Measurements from ENCODE around the gene NARF. TPM values are rescaled to one million over a fixed set of nuclear protein-coding genes. Genes with fewer than 3 reads are reported as not detected.
"Not testable (repeated sequence)": the region's sequence is repeated elsewhere in the genome, so short reads cannot be mapped to it uniquely, and the experiment has no call there.

Gene NARF
- total RNA-seq, 4 donors from 2014 or later, result 15.3 to 55.5 (median 33.3) TPM

- Histone ChIP-seq H3K9me3 (no peaks in the 10 kb centered on the region), H3K27ac (no peak overlapping the region), H3K4me3 (no peak overlapping the region), H3K4me1 (peaks cover 0 to 4% of the 10 kb centered on the region in 2 donors), H3K36me3 (no peaks in the 10 kb centered on the region), H3K27me3 (no peaks in the 10 kb centered on the region)
- DNase-seq, result no peak
- TF ChIP-seq POLR2A (IDR thresholded peaks at IDR 0.05), result no peak
- no peak for TF ChIP-seq CTCF (IDR thresholded peaks at IDR 0.05)
- intact Hi-C loops (cut with DNase I; ENCODE audit: low total_unique reads), result no loop called here
These were observed 10.7 kb upstream of the NARF start for GRCh38 chr17:82447876-82448275.

DNA sequence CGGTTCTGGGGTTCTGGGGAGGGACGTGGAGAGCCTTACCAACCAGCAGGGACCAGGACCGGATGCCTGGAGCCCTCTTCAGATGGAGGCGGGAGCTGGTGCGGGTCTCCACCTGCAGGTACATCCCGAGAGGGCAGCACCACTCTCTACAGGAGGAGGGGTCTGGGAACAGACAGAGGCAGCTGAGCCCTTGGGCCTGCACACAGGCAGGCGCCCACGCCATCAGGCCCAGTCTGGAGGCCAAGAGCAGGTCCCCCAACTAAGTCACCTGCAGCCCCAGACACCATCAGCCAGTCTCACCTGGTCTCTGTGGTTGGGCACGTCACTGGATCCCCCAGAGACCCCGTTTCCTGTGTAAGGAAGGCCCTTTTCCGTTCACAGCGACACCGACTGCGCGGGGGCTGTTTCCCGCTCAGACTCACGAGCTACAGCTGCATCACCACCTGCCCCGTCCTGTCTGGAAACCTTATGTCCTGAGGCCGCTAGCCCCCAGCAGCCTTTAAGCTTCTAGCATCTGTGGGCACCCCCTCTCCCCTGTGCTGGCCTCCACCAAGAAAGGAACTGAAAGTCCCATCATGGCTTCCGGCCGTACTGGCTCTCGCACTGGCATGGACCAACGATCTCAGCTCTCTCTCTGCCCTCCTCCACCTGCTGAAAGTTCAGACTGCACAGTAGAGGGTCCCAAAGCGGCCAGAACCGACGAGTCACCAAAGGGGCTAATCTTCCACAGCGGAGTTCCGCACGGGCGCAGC is 9.2 kb upstream of the NARF start:
- intact Hi-C loops (cut with DNase I; ENCODE audit: low total_unique reads), result no loop called here
- Histone ChIP-seq H3K27me3 (no peaks in the 10 kb centered on the region), H3K27ac (peak overlapping the region; percentile 63 to 84), H3K4me3 (peak overlapping the region; percentile 38 to 82), H3K36me3 (no peaks in the 10 kb centered on the region), H3K9me3 (no peaks in the 10 kb centered on the region), H3K4me1 (peaks cover 0 to 4% of the 10 kb centered on the region in 2 donors)
- DNase-seq, result no peak
- TF ChIP-seq CTCF (IDR thresholded peaks at IDR 0.05) (no peak), POLR2A (IDR thresholded peaks at IDR 0.05) (no peak)

DNA sequence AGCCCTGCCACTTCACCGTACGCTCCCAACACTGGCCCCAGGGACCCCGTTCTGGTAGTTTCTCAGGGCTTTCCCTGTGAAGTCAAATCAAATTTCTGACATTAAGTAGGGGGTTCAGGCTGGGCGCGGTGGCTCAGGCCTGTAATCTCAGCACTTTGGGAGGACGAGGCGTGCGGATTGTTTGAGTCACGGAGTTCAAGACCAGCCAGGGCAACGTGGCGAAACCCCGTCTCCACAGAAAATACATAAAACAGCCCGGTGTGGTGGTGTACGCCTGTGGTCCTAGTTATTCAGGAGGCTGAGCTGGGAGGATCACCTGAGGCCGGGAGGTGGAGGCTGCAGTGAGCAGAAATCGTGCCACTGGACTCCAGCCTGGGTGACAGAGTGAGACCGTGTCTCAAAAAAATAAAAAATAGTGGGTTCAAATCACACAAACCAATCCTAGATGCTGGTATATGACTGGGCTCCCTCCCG is 8.6 kb upstream of the NARF start:
- Histone ChIP-seq H3K4me1 (peaks cover 0 to 4% of the 10 kb centered on the region in 2 donors), H3K9me3 (no peaks in the 10 kb centered on the region), H3K27me3 (no peaks in the 10 kb centered on the region), H3K27ac (peak overlapping the region; percentile 63 to 84), H3K4me3 (peak overlapping the region; percentile 38 to 82), H3K36me3 (no peaks in the 10 kb centered on the region)
- TF ChIP-seq POLR2A (IDR thresholded peaks at IDR 0.05) (no peak), CTCF (IDR thresholded peaks at IDR 0.05) (no peak)
- no peak for DNase-seq
- intact Hi-C loops (cut with DNase I; ENCODE audit: low total_unique reads), result no loop called here

DNA sequence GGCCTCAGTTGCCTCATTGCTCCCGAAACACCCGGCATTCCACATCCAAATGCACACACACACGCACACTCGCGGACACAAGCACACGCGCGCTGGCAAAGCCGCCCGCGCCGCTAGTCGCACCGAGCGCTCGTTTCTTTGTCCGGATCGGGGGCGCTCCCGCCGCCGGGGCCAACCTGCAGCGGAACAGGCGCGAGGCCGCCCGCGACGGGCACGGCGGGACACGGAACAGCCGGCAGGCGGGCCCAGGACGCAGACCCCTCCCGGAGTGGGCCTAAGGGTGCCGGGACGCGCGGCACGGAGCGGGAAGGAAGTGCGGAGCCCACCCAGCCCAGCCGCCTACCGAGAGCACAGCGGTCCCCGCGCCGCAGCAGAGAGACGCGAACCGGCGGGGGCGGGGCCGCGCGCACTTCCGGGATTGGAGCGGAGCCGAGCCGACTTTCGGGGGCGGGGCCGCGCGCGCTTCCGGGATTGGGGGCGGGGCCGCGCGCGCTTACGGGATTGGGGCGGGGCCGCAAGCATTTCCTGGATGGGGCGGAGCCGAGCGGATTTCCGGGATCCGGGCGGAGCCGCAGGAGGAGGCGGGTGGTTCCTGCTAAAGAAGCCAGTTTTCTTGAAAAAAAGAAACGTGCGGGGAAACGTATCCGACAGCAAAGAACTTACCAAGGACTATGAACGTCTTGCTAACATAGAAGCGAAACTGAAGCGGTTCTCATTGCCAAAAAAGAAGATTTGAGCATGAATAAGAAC is 8.0 kb upstream of the NARF start, which contains the start of gene CYBC1:
Gene CYBC1 (minus strand): TSS at position 396 of the 750 bp plus-strand sequence. CDS start 1,498 bp downstream, outside the sequence.
- H3K36me3 ChIP-seq, result no peaks in the 10 kb centered on the region
- intact Hi-C loops (cut with DNase I; ENCODE audit: low total_unique reads), result no loop called here
- H3K27ac ChIP-seq, result peak within 1 kb of the TSS; percentile 76 to 84
- no peaks in the 10 kb centered on the region for H3K27me3 ChIP-seq
- H3K4me3 ChIP-seq, result peak within 1 kb of the TSS; percentile 38 to 82
- TF ChIP-seq CTCF (IDR thresholded peaks at IDR 0.05) (peak in 1 of 4 experiments; percentile 31), POLR2A (IDR thresholded peaks at IDR 0.05) (peak; percentile 58 to 78)
- peaks cover 0 to 4% of the 10 kb centered on the region in 2 donors for H3K4me1 ChIP-seq
- DNase-seq, result peak; percentile 93
- H3K9me3 ChIP-seq, result no peaks in the 10 kb centered on the region

GRCh38 chr17:82452162-82452561 is 6.4 kb upstream of the NARF start:
- H3K9me3 ChIP-seq, result no peaks in the 10 kb centered on the region
- no peaks in the 10 kb centered on the region for H3K4me1 ChIP-seq
- no peak overlapping the region for H3K27ac ChIP-seq
- DNase-seq, result no peak
- intact Hi-C loops (cut with DNase I; ENCODE audit: low total_unique reads), result no loop called here
- TF ChIP-seq CTCF (IDR thresholded peaks at IDR 0.05) (no peak), POLR2A (IDR thresholded peaks at IDR 0.05) (no peak)
- no peaks in the 10 kb centered on the region for H3K27me3 ChIP-seq
- no peak overlapping the region for H3K4me3 ChIP-seq
- H3K36me3 ChIP-seq, result no peaks in the 10 kb centered on the region

DNA sequence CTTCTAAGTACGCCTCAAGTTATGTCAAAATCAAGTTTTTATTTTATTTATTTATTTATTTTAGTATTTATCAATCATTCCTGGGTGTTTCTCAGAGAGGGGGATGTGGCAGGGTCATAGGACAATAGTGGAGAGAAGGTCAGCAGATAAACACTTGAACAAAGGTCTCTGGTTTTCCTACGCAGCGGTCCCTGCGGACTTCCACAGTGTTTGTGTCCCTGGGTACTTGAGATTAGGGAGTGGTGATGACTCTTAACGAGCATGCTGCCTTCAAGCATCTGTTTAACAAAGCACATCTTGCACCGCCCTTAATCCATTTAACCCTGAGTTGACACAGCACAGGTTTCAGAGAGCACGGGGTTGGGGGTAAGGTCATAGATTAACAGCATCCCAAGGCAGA is 5.4 kb upstream of the NARF start:
- H3K27ac ChIP-seq; intact Hi-C loops (cut with DNase I; ENCODE audit: low total_unique reads); H3K4me3 ChIP-seq: not testable (repeated sequence)

GRCh38 chr17:82453706-82454105 is 4.8 kb upstream of the NARF start:
- H3K4me3 ChIP-seq; DNase-seq; H3K36me3 ChIP-seq; H3K4me1 ChIP-seq; H3K9me3 ChIP-seq; intact Hi-C loops (cut with DNase I; ENCODE audit: low total_unique reads); H3K27me3 ChIP-seq; H3K27ac ChIP-seq: not testable (repeated sequence)

More for the DNA sequence above, 5.4 kb upstream of the NARF start:
- not testable (repeated sequence) for H3K36me3 ChIP-seq, H3K27me3 ChIP-seq, H3K9me3 ChIP-seq, DNase-seq, H3K4me1 ChIP-seq

Data from uterus (tissue), 4 donors.